Measurements from ENCODE around the gene ARHGEF11.

DNA sequence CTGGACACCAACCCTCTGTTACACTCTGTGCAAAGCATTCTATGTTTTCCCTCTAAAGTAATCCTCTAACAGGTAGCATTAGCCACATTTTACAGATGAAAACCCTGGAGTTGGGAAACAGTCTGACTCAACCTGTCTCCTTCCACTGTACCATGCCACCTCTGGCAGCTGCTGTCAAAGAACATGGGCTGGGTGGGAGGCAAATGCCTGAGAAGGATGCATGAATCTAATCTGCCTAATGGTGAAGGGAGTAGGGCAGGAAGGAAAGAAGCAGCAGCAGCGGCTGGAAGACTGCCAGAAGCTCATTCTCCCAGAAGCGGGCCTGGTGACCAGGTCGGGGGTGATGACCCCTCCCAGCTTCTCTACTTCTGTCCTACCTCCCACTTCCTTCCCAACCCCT, 103.4 kb downstream of the ARHGEF11 start:
- TF ChIP-seq CTCF (conservative IDR thresholded peaks at IDR 0.05) (no peak), EZH2 (IDR thresholded peaks at IDR 0.05; ENCODE audit: low read depth) (no peak)
